Natural killer cell (primary cell): ENCODE measurements around the gene MMP23B. TPM values are rescaled to one million over a fixed set of nuclear protein-coding genes. Genes with fewer than 3 reads are reported as not detected.

Experiments used
- ATAC-seq, 3 donors: fragments of 150-1000 bp in 2 of 3; fragments of 200-7000 bp in 1 of 3; cut with Tn5 transposase; 1 replicate in 1 of 3; 2 replicates in 2 of 3; pipeline ENCODE4 v1.10.0; 2021; ENCODE audit warnings: mild to moderate bottlenecking in 2 of 3, moderate library complexity in 2 of 3
- DNase-seq, 2 donors: peaks; one replicate each; pipeline versions ENCODE4 v3.0.0 to v3.0.0-alpha.2; 2013 to 2021; ENCODE audit warnings: mixed read lengths in 1 of 2
- H3K27ac ChIP-seq: one replicate; pipeline ENCODE4 v1.5.1; 2013; ENCODE audit warnings: mild to moderate bottlenecking, low read length
- H3K27me3 ChIP-seq: one replicate; pipeline ENCODE4 v1.6.1; 2013; ENCODE audit warnings: low read length; ENCODE audit not compliant: control insufficient read depth, insufficient read depth
- H3K36me3 ChIP-seq: one replicate; pipeline ENCODE4 v1.6.1; 2013; ENCODE audit warnings: low read length; ENCODE audit not compliant: control insufficient read depth, insufficient read depth
- H3K4me1 ChIP-seq: one replicate; pipeline ENCODE4 v1.6.1; 2013; ENCODE audit warnings: low read length; ENCODE audit not compliant: control insufficient read depth, insufficient read depth
- H3K4me3 ChIP-seq: one replicate; pipeline ENCODE4 v1.5.1; 2013; ENCODE audit warnings: low read length
- H3K9me3 ChIP-seq: one replicate; pipeline ENCODE4 v1.6.1; 2013; ENCODE audit warnings: low read length; ENCODE audit not compliant: control insufficient read depth, insufficient read depth
- H3K27ac Mint-ChIP-seq, 2 donors: one replicate each; pipeline ENCODE4 v1.8.0; 2022; ENCODE audit warnings: mild to moderate bottlenecking in 2 of 2, mixed read lengths in 2 of 2, moderate library complexity in 1 of 2
- H3K27me3 Mint-ChIP-seq, 2 donors: one replicate each; pipeline ENCODE4 v1.8.0; 2022; ENCODE audit warnings: low read depth in 2 of 2, mixed read lengths in 2 of 2
- H3K36me3 Mint-ChIP-seq: one replicate; pipeline ENCODE4 v1.8.0; 2022; ENCODE audit warnings: mixed read lengths
- H3K4me1 Mint-ChIP-seq, 2 donors: one replicate each; pipeline ENCODE4 v1.8.0; 2022; ENCODE audit warnings: mixed read lengths in 2 of 2
- H3K4me3 Mint-ChIP-seq: one replicate; pipeline ENCODE4 v1.8.0; 2022; ENCODE audit warnings: mild to moderate bottlenecking, moderate library complexity, mixed read lengths
- H3K9me3 Mint-ChIP-seq, 2 donors: one replicate each; pipeline ENCODE4 v1.8.0; 2022; ENCODE audit warnings: mixed read lengths in 2 of 2
- CTCF ChIP-seq: fragments of 200-600 bp; IDR thresholded peaks from one replicate; pipeline ENCODE4 v1.8.0; 2022; ENCODE audit warnings: antibody characterized with exemption
- WGBS: methylation state at CpG from one replicate; pipeline ENCODE4 v1.1.7; 2013; ENCODE audit warnings: missing lambda C conversion rate; ENCODE audit not compliant: insufficient coverage; 5-methylcytosine and 5-hydroxymethylcytosine counted together
- intact Hi-C: fragments of 100-400 bp; cut with micrococcal nuclease; formaldehyde crosslinking; loops from one replicate; pipeline ENCODE4 v1.14.2; 2022
- total RNA-seq, 4 donors: library from RNA; stranded (reverse); fragments of 120-200 nt in 1 of 4; gene quantifications; one replicate each; pipeline versions ENCODE4 v1.2.3 to v1.2.4, GENCODE V29; 2013 to 2022

The MMP23B gene
- total RNA-seq, 3 donors from 2014 or later (not counting 1 experiment from before 2014, with no cell fraction given), result 82.9 to 130 (median 126) TPM

DNA sequence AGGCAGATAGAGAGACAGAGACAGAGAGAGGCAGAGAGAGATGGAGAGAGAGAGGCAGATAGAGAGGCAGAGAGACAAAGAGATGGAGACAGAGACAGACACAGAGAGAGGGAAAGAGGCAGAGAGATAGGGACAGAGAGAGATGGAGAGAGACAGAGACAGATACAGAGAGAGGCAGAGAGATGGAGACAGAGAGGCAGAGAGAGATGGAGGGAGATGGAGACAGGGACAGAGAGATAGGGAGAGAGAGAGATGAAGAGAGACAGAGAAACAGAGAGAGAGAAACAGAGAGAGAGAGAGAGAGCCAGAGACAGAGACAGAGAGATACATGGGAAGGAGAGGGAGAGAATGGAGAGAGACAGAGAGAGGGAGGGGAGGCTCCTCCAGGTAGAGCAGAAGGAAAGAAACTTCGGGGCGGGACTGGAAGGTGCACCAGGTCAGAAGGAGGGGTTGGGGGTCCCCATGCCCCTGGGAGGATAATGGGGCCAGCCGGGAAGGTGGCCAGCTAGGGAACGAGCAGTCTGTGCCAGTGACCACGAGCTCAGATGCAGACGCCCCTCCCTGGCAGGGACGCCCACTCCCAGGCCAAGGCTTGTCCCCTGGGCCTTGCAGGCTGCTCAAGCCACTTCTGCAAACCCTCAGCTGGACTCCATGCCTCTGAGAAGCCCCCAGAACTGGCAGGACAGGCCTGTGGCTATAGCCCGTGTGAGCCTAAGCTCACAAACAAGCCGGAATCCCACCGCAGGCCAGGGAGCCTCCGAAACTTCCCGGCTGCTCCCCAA, 35.3 kb upstream of the MMP23B start:
- Histone ChIP-seq H3K4me3 (no peak overlapping the region), H3K9me3 (no peaks in the 10 kb centered on the region), H3K36me3 (no peaks in the 10 kb centered on the region), H3K27me3 (peaks cover 2% of the 10 kb centered on the region), H3K27ac (no peak overlapping the region), H3K4me1 (peaks cover 19% of the 10 kb centered on the region)
- 58% methylated on average over 12 of the region's 12 CpGs for WGBS
- intact Hi-C loops, result no loop called here
- H3K4me1 Mint-ChIP-seq, result peaks cover 0 to 7% of the 10 kb centered on the region in 2 donors
- H3K9me3 Mint-ChIP-seq, result no peaks in the 10 kb centered on the region
- no peak overlapping the region for H3K27ac Mint-ChIP-seq
- DNase-seq (peak in 1 of 2 donors; percentile 10), ATAC-seq (no peak)
- no peak overlapping the region for H3K4me3 Mint-ChIP-seq
- no peaks in the 10 kb centered on the region for H3K36me3 Mint-ChIP-seq
- peaks cover 0 to 6% of the 10 kb centered on the region in 2 donors for H3K27me3 Mint-ChIP-seq
- no peak for TF ChIP-seq CTCF

DNA sequence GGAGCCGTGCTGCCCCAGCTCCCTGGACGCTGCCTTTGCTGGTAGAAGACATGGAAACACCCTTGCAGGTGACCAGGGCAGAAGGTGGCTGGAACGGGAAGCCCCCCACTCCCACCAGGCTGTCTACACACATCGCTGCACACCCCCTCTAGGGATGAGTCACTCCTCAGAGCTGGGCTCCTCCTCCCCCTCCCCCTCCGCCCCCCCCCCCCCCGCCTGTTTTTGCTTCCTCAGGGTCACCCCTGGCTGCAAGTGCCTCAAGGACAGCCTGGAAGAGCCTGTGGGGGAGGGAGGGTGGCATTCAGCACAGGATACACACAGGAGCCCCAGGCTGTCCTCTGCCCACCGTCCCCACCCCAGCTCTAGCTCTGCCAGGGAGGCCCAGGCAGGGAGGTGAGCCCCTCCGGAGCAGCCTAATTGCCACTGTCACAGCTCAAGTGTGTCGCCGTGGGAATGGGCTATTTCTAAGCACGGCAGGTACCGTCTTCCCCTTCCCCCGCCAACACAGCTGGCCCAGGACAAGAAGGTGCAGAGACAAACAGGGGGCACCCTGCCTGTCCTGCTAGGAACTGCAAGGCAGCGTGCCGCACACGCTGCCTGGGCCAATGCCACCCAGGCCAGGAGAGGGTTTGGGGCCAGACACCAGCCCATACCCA, 34.6 kb upstream of the MMP23B start:
- peak in 1 of 3 donors; percentile 22 for ATAC-seq
- H3K4me3 Mint-ChIP-seq, result peak overlapping the region; percentile 35

GRCh38 chr1:1598051-1598719, 33.8 kb upstream of the MMP23B start:
- no peaks in the 10 kb centered on the region for H3K36me3 ChIP-seq
- WGBS, result 94% methylated on average over 28 of the region's 28 CpGs
- no peak for ATAC-seq
- H3K27ac Mint-ChIP-seq, result no peak overlapping the region
- H3K27me3 Mint-ChIP-seq, result peaks cover 0 to 6% of the 10 kb centered on the region in 2 donors
- H3K4me1 Mint-ChIP-seq, result peaks cover 0 to 7% of the 10 kb centered on the region in 2 donors
- no peaks in the 10 kb centered on the region for H3K36me3 Mint-ChIP-seq
- no peak for DNase-seq
- no peaks in the 10 kb centered on the region for H3K9me3 Mint-ChIP-seq
- TF ChIP-seq CTCF, result no peak
- no peak overlapping the region for H3K4me3 ChIP-seq
- H3K27me3 ChIP-seq, result peaks cover 2% of the 10 kb centered on the region
- H3K4me1 ChIP-seq, result peaks cover 19% of the 10 kb centered on the region
- no peaks in the 10 kb centered on the region for H3K9me3 ChIP-seq
- peak overlapping the region; percentile 84 for H3K4me3 Mint-ChIP-seq
- H3K27ac ChIP-seq, result no peak overlapping the region
- intact Hi-C loops, result no loop called here

More for the DNA sequence above, 34.6 kb upstream of the MMP23B start:
- H3K27ac Mint-ChIP-seq, result no peak overlapping the region
- Histone ChIP-seq H3K36me3 (no peaks in the 10 kb centered on the region), H3K4me1 (peaks cover 19% of the 10 kb centered on the region), H3K4me3 (no peak overlapping the region), H3K27me3 (peaks cover 2% of the 10 kb centered on the region), H3K9me3 (no peaks in the 10 kb centered on the region), H3K27ac (no peak overlapping the region)
- TF ChIP-seq CTCF, result no peak
- no peaks in the 10 kb centered on the region for H3K36me3 Mint-ChIP-seq
- H3K4me1 Mint-ChIP-seq, result peaks cover 0 to 7% of the 10 kb centered on the region in 2 donors
- no peaks in the 10 kb centered on the region for H3K9me3 Mint-ChIP-seq
- WGBS, result 40% methylated on average over 13 of the region's 16 CpGs
- peak in 1 of 2 donors; percentile 55 for DNase-seq
- peaks cover 0 to 6% of the 10 kb centered on the region in 2 donors for H3K27me3 Mint-ChIP-seq
- intact Hi-C loops, result no loop called here
